Fibroblast of mammary gland (primary cell): Measurements from ENCODE around the gene TFAP2D.

Source experiments
- DNase-seq: peaks from one replicate; pipeline ENCODE4 v3.0.0-alpha.2; 2010; ENCODE audit warnings: low read depth
- H3K4me3 ChIP-seq: 2 replicates; pipeline ENCODE4 v1.5.1; 2011; ENCODE audit warnings: low read depth, mild to moderate bottlenecking, low read length, moderate library complexity; ENCODE audit not compliant: control insufficient read depth
- TF ChIP-seq, protein P1 (sequence below): conservative IDR thresholded peaks from 2 replicates; pipeline ENCODE4 v1.5.1; 2011; ENCODE audit warnings: low read depth, low read length, inconsistent platforms; ENCODE audit not compliant: control insufficient read depth, insufficient read depth

Gene TFAP2D

DNA sequence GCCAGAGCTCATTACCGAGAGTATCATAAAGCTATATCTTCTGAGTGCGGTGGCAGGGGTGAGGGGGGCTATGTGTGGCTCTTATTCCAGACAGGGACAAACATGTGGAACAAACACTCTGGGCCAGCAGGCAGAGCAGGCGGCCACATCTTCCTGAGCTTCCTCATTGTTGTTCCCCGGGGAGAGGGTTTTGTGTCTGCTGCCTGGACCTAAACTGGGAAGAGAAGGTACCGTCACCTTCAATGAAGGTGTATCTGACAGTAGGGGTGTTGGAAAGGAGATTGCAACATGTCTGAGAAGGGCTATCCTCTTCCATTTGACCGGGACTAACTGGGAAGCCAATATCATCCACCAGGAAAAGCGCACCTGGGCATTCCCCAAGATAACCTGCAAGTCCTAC is 1.6 kb upstream of the TFAP2D start:
- DNase-seq = no peak
- no peak overlapping the region for H3K4me3 ChIP-seq
- TF ChIP-seq, protein P1, sequence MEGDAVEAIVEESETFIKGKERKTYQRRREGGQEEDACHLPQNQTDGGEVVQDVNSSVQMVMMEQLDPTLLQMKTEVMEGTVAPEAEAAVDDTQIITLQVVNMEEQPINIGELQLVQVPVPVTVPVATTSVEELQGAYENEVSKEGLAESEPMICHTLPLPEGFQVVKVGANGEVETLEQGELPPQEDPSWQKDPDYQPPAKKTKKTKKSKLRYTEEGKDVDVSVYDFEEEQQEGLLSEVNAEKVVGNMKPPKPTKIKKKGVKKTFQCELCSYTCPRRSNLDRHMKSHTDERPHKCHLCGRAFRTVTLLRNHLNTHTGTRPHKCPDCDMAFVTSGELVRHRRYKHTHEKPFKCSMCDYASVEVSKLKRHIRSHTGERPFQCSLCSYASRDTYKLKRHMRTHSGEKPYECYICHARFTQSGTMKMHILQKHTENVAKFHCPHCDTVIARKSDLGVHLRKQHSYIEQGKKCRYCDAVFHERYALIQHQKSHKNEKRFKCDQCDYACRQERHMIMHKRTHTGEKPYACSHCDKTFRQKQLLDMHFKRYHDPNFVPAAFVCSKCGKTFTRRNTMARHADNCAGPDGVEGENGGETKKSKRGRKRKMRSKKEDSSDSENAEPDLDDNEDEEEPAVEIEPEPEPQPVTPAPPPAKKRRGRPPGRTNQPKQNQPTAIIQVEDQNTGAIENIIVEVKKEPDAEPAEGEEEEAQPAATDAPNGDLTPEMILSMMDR = no peak

DNA sequence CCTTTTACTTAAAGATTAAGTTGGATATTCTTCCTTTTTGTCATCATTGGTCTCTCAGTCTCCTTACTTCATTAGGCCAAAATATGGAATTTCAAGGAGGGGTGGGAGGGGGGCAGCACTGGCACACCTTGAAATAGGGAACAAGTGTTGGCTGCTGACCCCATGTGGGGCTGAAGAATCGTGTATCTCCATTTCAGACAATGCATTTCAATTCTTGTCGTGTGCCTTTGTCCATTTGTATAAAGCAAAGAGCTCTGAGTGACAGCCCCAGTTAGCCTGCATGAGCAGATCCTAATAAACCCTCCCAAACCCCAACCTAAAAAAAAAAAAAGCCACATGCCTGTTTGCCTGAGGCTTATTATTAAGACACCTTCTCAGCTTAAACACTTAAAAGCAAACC is 1.0 kb upstream of the TFAP2D start:
- no peak overlapping the region for H3K4me3 ChIP-seq
- no peak for DNase-seq
- TF ChIP-seq, protein P1 = no peak

DNA sequence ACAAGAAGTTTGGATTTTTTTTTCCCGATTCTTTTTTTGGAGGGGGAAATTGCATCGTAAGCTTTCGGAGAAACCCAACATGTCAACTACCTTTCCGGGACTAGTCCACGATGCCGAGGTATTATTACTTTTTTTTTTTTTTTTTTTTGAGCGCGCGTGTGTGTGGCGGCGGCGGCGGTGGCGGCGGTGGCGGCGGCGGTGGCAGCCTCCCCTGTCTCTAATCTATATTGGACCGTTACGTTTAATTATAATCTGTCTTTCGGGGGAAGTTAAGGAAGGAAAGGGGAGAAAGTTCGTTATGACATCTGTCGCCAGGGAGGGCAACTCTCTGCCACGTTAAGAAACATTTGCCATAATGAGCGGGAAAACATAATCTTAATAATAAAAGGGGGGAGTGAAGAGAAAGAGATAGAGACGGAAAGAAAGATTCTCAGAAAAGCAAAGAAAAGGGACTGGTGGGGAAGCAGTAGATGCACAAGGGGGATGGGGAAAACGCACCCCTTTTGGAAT is 706 bp downstream of the TFAP2D start:
- TF ChIP-seq, protein P1 = no peak
- DNase-seq = no peak
- H3K4me3 ChIP-seq = no peak overlapping the region

DNA sequence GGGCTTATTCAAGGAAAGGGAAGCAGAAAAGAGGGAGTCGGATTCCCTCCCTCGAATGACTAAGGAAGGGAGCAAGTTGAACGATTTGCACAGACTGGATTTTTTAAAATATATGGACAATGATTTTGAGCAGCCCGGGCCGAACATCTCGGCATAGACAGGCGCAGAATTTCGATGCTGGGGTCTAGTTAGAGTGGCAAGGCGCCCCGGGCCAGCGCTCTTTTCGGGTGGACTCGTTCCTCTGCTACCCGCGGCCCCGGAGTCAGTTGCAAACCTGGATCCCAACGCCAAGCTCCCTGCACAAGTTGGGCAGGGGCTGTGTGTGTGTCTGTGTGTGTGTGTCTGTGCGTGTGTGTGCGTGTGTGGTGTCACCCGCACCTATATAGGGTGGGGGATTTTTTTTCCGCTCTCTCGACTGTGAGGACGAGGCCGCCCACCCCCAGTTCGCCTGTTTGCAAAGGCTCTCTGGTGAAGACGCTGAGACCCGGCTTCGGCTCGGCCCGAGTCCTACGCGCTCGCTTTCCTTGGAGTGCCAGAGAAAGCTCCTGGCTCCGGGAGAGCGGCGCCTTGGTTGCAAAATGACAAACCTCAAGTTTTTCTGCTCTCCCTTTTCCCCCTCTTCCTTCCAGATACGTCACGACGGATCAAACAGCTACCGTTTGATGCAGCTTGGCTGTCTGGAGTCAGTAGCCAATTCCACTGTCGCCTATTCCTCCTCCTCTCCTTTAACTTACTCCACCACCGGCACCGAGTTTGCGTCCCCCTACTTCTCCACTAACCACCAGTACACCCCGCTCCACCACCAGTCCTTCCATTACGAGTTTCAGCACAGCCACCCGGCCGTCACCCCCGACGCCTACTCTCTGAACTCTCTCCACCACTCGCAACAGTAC is 1.4 kb downstream of the TFAP2D start:
- H3K4me3 ChIP-seq = no peak overlapping the region
- TF ChIP-seq, protein P1 = no peak
- DNase-seq = no peak

DNA sequence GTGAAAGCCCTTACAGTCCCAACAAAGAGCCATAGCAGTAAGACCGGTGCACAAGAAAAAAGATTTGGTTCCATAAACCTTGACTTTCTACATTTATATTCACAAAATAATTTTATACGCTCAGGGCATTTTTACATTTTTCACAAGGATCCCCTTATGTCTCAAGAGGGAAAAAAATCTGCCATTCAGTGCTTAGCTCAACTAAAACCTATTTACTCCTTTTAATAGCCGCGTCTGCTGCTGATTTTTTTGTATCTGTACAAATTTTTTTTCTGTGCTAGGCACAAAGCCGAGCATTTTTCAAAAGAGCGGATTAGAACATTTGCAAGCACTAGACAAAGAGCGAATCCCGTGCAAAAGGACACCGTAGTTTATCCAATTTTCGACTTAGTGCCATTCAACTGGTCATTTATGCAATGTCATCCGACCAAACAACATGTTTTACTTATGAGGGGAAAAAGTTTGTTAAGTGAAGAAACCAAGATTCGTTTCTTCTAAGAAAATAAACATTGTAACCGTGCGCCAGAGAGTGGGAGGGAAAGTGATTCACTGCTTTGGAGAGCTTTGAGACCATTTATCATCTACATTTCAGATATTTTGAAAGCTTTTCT is 3.7 kb downstream of the TFAP2D start:
- no peak overlapping the region for H3K4me3 ChIP-seq
- TF ChIP-seq, protein P1 = no peak
- peak; percentile 12 for DNase-seq

DNA sequence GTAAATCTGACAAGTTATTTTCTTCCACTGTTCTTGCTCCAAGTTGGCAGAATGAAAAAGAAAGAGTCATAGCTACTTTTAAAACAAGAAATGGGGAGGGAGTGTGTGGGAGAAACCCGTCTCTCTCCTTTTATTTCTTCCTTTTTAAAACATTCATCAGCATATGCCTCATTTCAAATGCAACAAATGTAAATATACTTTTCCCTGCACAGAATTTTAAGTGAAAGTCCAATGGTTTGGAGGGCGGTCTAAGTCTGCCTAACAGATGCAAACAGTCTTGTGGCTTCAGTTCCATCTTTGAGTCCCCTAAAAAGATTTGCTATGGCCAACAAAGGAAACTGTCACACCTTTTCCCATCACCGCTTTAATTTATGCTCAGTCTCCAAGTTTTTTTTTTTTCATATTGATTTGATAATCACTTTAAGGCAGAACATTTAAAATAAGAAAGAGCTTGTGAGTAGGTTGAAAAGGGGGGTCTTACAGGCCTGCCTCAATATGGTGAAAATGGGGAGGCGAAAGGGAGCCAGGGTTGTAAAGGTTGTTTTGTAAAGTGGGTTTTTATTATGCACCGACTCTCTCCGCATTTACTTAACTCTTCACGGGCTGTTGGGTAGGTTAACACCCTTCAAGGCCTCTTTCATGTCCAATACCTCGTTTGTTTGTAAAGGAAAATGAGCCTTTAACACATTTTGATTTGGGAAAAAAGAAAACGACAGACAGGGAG is 4.6 kb downstream of the TFAP2D start:
- DNase-seq = no peak

More for the DNA sequence above, 4.6 kb downstream of the TFAP2D start:
- H3K4me3 ChIP-seq = no peak overlapping the region
- TF ChIP-seq, protein P1 = no peak
